Omental fat pad (tissue), 4 donors: ENCODE data around the gene TADA1. TPM values are rescaled to one million over a fixed set of nuclear protein-coding genes. Genes with fewer than 3 reads are reported as not detected.

Experiments used
- ATAC-seq: fragments of 150-250 bp; one replicate; pipeline ENCODE4 v1.9.1; 2016; ENCODE audit warnings: mild to moderate bottlenecking, moderate library complexity; ENCODE audit not compliant: low FRiP score
- DNase-seq: peaks from one replicate; pipeline ENCODE4 v3.0.0-alpha.2; 2019; ENCODE audit warnings: low spot score
- CTCF ChIP-seq, 3 donors: fragments of 450-650 bp; IDR thresholded peaks; one replicate each; pipeline ENCODE4 v1.5.1; 2016 to 2017; ENCODE audit warnings: antibody characterized with exemption in 3 of 3, mild to moderate bottlenecking in 3 of 3, moderate library complexity in 2 of 3
- total RNA-seq, 4 donors: library from RNA; depleted of rRNA; stranded (reverse); fragments of >200 nt; gene quantifications; one replicate each; pipeline ENCODE4 v1.1.0, GENCODE V29; 2016

TADA1 gene
- total RNA-seq, 4 donors from 2014 or later = 5.9 to 8.7 (median 6.8) TPM

GRCh38 chr1:166859597-166859996 is 16.5 kb downstream of the TADA1 start:
- ATAC-seq (no peak), DNase-seq (no peak)
- TF ChIP-seq CTCF (IDR thresholded peaks at IDR 0.05) = no peak

- no peak for ATAC-seq
- no peak for DNase-seq
- TF ChIP-seq CTCF (IDR thresholded peaks at IDR 0.05) = no peak
Measured at GRCh38 chr1:166858726-166859419, 17.2 kb downstream of the TADA1 start.

- ATAC-seq (no peak), DNase-seq (no peak)
- no peak for TF ChIP-seq CTCF (IDR thresholded peaks at IDR 0.05)
Measured at GRCh38 chr1:166857995-166858394, 18.1 kb downstream of the TADA1 start.

- DNase-seq = no peak
- no peak for TF ChIP-seq CTCF (IDR thresholded peaks at IDR 0.05)
- no peak for ATAC-seq
Measured at GRCh38 chr1:166855558-166855957, 20.5 kb downstream of the TADA1 start.

- ATAC-seq (no peak), DNase-seq (no peak)
- TF ChIP-seq CTCF (IDR thresholded peaks at IDR 0.05) = no peak
Measured at GRCh38 chr1:166852918-166853317, 23.1 kb downstream of the TADA1 start.

GRCh38 chr1:166849135-166849534 is 26.9 kb downstream of the TADA1 start:
- no peak for DNase-seq
- no peak for TF ChIP-seq CTCF (IDR thresholded peaks at IDR 0.05)
- no peak for ATAC-seq

GRCh38 chr1:166848193-166848592 is 27.9 kb downstream of the TADA1 start:
- DNase-seq = no peak
- no peak for TF ChIP-seq CTCF (IDR thresholded peaks at IDR 0.05)
- ATAC-seq = no peak
